Keratinocyte (primary cell): Measurements from ENCODE around the gene SLC22A1. TPM values are rescaled to one million over a fixed set of nuclear protein-coding genes. Genes with fewer than 3 reads are reported as not detected.
A peak's percentile ranks its signal among the peaks of the same experiment; 100 is the strongest.

Experiments used
- DNase-seq: peaks from one replicate; pipeline ENCODE4 v3.0.0-alpha.2; 2011; ENCODE audit warnings: low read depth, missing footprints, low spot score
- FAIRE-seq: peaks from 2 replicates; lab custom pipeline; 2011; peaks lifted over from hg19 to GRCh38; lab: Jason Lieb, UNC
- H2AFZ ChIP-seq: 2 replicates; pipeline ENCODE4 v1.6.0; 2012; ENCODE audit warnings: low read length, control low read depth, inconsistent platforms; ENCODE audit not compliant: control insufficient read depth
- H3K27ac ChIP-seq: 2 replicates; pipeline ENCODE4 v1.5.1; 2011; ENCODE audit warnings: low read length; ENCODE audit not compliant: control insufficient read depth, insufficient read depth
- H3K27me3 ChIP-seq: 3 replicates; pipeline ENCODE4 v1.6.0; 2011; ENCODE audit warnings: low read length; ENCODE audit not compliant: control insufficient read depth, insufficient read depth; ENCODE audit errors: extremely low read depth
- H3K36me3 ChIP-seq, 2 experiments: 2 replicates in 1 of 2; 3 replicates in 1 of 2; pipeline ENCODE4 v1.5.1; 2011; ENCODE audit warnings: low read length in 2 of 2, mild to moderate bottlenecking in 1 of 2; ENCODE audit not compliant: control insufficient read depth in 2 of 2, insufficient read depth in 2 of 2; ENCODE audit errors: extremely low read depth in 1 of 2
- H3K4me1 ChIP-seq: 3 replicates; pipeline ENCODE4 v1.5.1; 2011; ENCODE audit warnings: low read length; ENCODE audit not compliant: control insufficient read depth, insufficient read depth; ENCODE audit errors: extremely low read depth
- H3K4me2 ChIP-seq: 3 replicates; pipeline ENCODE4 v1.6.0; 2011; ENCODE audit warnings: low read depth, low read length; ENCODE audit not compliant: control insufficient read depth, insufficient read depth; ENCODE audit errors: extremely low read depth
- H3K4me3 ChIP-seq, 3 experiments: fragments of 200-600 bp in 1 of 3; sonication (generic) in 1 of 3; 2 replicates in 2 of 3; 3 replicates in 1 of 3; pipeline ENCODE4 v1.5.1; 2011 to 2016; ENCODE audit warnings: low read length in 3 of 3, mild to moderate bottlenecking in 3 of 3, control low read depth in 2 of 3, inconsistent platforms in 1 of 3, low read depth in 1 of 3, mixed read lengths in 1 of 3, mixed run types in 1 of 3, moderate library complexity in 1 of 3; ENCODE audit not compliant: control insufficient read depth in 2 of 3, insufficient read depth in 2 of 3; ENCODE audit errors: extremely low read depth in 1 of 3
- H3K79me2 ChIP-seq: 2 replicates; pipeline ENCODE4 v1.6.0; 2012; ENCODE audit warnings: low read length; ENCODE audit not compliant: control insufficient read depth, insufficient read depth
- H3K9ac ChIP-seq: 3 replicates; pipeline ENCODE4 v1.6.0; 2011; ENCODE audit warnings: low read length; ENCODE audit not compliant: control insufficient read depth, insufficient read depth; ENCODE audit errors: extremely low read depth
- H3K9me1 ChIP-seq: 3 replicates; pipeline ENCODE4 v1.6.0; 2011; ENCODE audit warnings: low read length; ENCODE audit not compliant: control insufficient read depth, insufficient read depth; ENCODE audit errors: extremely low read depth
- H3K9me3 ChIP-seq: 2 replicates; pipeline ENCODE4 v1.5.1; 2012; ENCODE audit warnings: low read depth, low read length; ENCODE audit not compliant: control insufficient read depth
- H4K20me1 ChIP-seq: 3 replicates; pipeline ENCODE4 v1.6.0; 2011; ENCODE audit warnings: low read length; ENCODE audit not compliant: control insufficient read depth, insufficient read depth; ENCODE audit errors: extremely low read depth
- CTCF ChIP-seq, 3 experiments: IDR thresholded peaks in 1 of 3; conservative IDR thresholded peaks in 1 of 3; optimal IDR thresholded peaks in 1 of 3; 2 replicates in 2 of 3; 3 replicates in 1 of 3; pipeline versions ENCODE3 to v1.5.1; 2011; ENCODE audit warnings: low read length in 3 of 3, mild to moderate bottlenecking in 3 of 3, moderate library complexity in 2 of 3, control low read depth in 1 of 3, inconsistent platforms in 1 of 3; ENCODE audit not compliant: insufficient read depth in 2 of 3; ENCODE audit errors: extremely low read depth in 1 of 3
- EZH2 ChIP-seq: IDR thresholded peaks from one replicate; pipeline ENCODE4 v1.6.1; 2012; ENCODE audit warnings: inconsistent platforms, mild to moderate bottlenecking, low read length, moderate library complexity
- dilution Hi-C: fragments of 300-500 bp; cut with MboI; formaldehyde crosslinking; loops from one replicate; pipeline ENCODE4 v1.7.0; 2020; ENCODE audit warnings: low sequenced_read_pairs; ENCODE audit not compliant: extremely low pct_ligation_motif_present
- polyA plus RNA-seq, 5 experiments: library from polyadenylated mRNA; depleted of rRNA in 3 of 5; stranded (reverse) in 3 of 5; stranded (forward) in 1 of 5; unstranded in 1 of 5; fragments of >200 nt; gene quantifications; 1 replicate in 1 of 5; 2 replicates in 3 of 5; 3 replicates in 1 of 5; pipeline versions ENCODE4 v1.2.1 to v1.2.3, GENCODE V29; 2011 to 2012; ENCODE audit warnings: missing spikeins in 2 of 5, low read depth in 1 of 5, low replicate concordance in 1 of 5

The SLC22A1 gene
- polyA plus RNA-seq, 1 donor (not counting 4 experiments of a cell fraction or from before 2014, with no cell fraction given), result 0.76 TPM

GRCh38 chr6:160137130-160137988, 15.7 kb downstream of the SLC22A1 start:
- Histone ChIP-seq H3K36me3 (peaks cover 0 to 4% of the 10 kb centered on the region in 2 experiments), H3K9ac (no peak overlapping the region), H3K4me3 (no peak overlapping the region), H3K27ac (no peak overlapping the region), H3K9me3 (no peaks in the 10 kb centered on the region), H3K27me3 (no peaks in the 10 kb centered on the region), H3K9me1 (no peaks in the 10 kb centered on the region), H2AFZ (no peak overlapping the region), H4K20me1 (no peaks in the 10 kb centered on the region), H3K79me2 (no peaks in the 10 kb centered on the region), H3K4me2 (no peak overlapping the region), H3K4me1 (peaks cover 10% of the 10 kb centered on the region)
- DNase-seq (no peak), FAIRE-seq (no peak)
- dilution Hi-C loops, result no loop called here
- TF ChIP-seq EZH2, result no peak

- H3K36me3 ChIP-seq, result peaks cover 0 to 4% of the 10 kb centered on the region in 2 experiments
- no peak overlapping the region for H2AFZ ChIP-seq
- no peaks in the 10 kb centered on the region for H3K9me3 ChIP-seq
- DNase-seq (no peak), FAIRE-seq (peak; percentile 69)
- no peak overlapping the region for H3K4me3 ChIP-seq
- H3K4me2 ChIP-seq, result no peak overlapping the region
- H3K4me1 ChIP-seq, result peaks cover 10% of the 10 kb centered on the region
- H3K9me1 ChIP-seq, result no peaks in the 10 kb centered on the region
- no peaks in the 10 kb centered on the region for H3K27me3 ChIP-seq
- no peak overlapping the region for H3K27ac ChIP-seq
- no peaks in the 10 kb centered on the region for H3K79me2 ChIP-seq
- no peaks in the 10 kb centered on the region for H4K20me1 ChIP-seq
- TF ChIP-seq CTCF (optimal IDR thresholded peaks at IDR 0.05 in 1 of 3, IDR thresholded peaks at IDR 0.05 in 1 of 3, conservative IDR thresholded peaks at IDR 0.05 in 1 of 3; ENCODE audit: extremely low read depth in 1 of 3, insufficient read depth in 2 of 3, low read length in 3 of 3) (peak; percentile 69 to 77 (median 76)), EZH2 (no peak)
- H3K9ac ChIP-seq, result no peak overlapping the region
- dilution Hi-C loops, result no loop called here
Measured at GRCh38 chr6:160137989-160138835, 16.6 kb downstream of the SLC22A1 start.
